ENCODE results near the gene LRIG1.

LRIG1 gene

GRCh38 chr3:66411474-66411873 lies 89.3 kb downstream of the LRIG1 start:
- TF ChIP-seq, protein P1, sequence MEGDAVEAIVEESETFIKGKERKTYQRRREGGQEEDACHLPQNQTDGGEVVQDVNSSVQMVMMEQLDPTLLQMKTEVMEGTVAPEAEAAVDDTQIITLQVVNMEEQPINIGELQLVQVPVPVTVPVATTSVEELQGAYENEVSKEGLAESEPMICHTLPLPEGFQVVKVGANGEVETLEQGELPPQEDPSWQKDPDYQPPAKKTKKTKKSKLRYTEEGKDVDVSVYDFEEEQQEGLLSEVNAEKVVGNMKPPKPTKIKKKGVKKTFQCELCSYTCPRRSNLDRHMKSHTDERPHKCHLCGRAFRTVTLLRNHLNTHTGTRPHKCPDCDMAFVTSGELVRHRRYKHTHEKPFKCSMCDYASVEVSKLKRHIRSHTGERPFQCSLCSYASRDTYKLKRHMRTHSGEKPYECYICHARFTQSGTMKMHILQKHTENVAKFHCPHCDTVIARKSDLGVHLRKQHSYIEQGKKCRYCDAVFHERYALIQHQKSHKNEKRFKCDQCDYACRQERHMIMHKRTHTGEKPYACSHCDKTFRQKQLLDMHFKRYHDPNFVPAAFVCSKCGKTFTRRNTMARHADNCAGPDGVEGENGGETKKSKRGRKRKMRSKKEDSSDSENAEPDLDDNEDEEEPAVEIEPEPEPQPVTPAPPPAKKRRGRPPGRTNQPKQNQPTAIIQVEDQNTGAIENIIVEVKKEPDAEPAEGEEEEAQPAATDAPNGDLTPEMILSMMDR (IDR thresholded peaks at IDR 0.05; ENCODE audit: low read length, missing control alignments) = no peak
- H3K4me3 ChIP-seq (replicated peaks; ENCODE audit: low read depth, low read length) = no peak overlapping the region
- no peak for DNase-seq (ENCODE audit: low read depth)

GRCh38 chr3:66410976-66411375 lies 89.8 kb downstream of the LRIG1 start:
- no peak overlapping the region for H3K4me3 ChIP-seq (replicated peaks; ENCODE audit: low read depth, low read length)
- TF ChIP-seq, protein P1 (IDR thresholded peaks at IDR 0.05; ENCODE audit: low read length, missing control alignments) = no peak
- no peak for DNase-seq (ENCODE audit: low read depth)

DNA sequence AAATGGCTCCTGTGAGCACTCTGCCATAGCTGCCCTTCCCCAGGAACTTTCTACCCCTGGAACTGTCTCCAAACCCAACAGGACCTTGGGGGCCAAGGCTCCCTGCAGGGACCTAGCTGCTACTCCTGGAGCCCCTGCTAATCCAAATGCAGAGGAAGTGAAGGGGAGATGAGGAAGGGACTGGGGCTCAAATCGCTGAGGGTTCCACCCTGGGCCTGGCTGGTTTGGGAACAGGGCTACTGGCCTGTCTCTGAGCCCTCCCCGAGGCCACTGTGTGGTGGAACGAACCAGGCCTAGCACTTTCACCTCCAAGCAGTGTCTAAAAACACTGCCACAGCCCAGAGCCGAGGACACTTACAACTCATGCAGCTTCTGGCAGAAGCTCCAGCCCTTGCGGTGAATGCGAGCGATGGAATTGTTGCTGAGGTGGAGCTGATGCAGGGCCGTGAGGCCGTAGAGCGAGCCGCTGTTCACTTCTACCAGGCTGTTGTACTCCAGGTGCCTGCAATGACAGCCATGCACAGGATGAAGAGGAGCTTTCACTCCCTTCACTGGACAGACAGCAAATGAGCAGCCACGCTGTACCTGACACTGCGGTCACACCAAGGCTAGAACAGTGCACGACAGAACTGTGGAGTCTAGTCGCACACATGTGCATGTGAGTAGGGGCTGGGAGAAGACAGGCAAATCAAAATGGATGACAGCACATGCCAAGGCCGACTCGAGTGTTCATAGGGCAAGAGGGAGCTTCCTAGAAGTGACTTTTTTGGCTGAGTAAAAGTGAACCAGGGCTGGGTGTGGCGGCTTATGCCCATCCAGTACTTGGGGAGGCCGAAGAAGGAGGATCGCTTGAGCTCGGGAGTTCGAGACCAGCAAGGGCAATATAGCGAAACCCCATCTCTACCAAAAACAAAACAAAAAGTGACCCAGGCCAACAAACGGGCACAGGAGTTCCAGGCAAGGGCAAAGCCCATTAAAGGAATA lies 90.8 kb downstream of the LRIG1 start:
- DNase-seq (ENCODE audit: low read depth) = no peak
- H3K4me3 ChIP-seq (replicated peaks; ENCODE audit: low read depth, low read length) = no peak overlapping the region
- TF ChIP-seq, protein P1 (IDR thresholded peaks at IDR 0.05; ENCODE audit: low read length, missing control alignments) = no peak

DNA sequence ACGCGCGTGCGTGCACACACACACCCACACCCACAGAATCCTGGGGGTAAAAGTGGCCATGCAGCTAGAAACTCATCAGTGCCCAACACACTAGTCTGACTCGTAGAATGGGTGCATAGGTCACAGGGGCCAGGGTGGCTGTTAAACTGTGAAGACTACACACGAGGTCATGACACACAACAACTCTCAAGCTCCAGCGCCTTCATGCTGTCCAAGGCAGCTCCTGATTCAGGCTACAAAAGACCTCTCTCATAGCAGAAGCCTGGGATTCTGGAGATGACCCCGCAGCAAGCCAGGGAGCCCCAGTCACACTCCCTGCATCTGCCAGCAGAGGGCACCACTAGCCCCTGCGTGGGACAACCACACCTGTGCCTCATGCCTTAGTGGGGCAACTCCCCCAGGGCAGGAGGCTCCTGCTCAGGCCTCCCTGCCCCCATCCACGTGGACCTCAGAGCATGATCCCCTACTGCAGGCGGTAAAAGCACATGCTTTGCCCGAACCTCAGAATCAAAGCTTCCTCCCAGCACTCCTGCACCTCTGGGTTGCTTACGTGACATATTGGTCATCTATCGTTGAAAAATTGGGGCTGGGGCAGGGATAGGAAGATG lies 93.1 kb downstream of the LRIG1 start:
- TF ChIP-seq, protein P1 (IDR thresholded peaks at IDR 0.05; ENCODE audit: low read length, missing control alignments) = peak; percentile 93
- peak; percentile 59 for DNase-seq (ENCODE audit: low read depth)
- H3K4me3 ChIP-seq (replicated peaks; ENCODE audit: low read depth, low read length) = no peak overlapping the region

- no peak overlapping the region for H3K4me3 ChIP-seq (replicated peaks; ENCODE audit: low read depth, low read length)
- DNase-seq (ENCODE audit: low read depth) = no peak
- TF ChIP-seq, protein P1 (IDR thresholded peaks at IDR 0.05; ENCODE audit: low read length, missing control alignments) = no peak
Measured at GRCh38 chr3:66406831-66407610, 93.8 kb downstream of the LRIG1 start.

DNA sequence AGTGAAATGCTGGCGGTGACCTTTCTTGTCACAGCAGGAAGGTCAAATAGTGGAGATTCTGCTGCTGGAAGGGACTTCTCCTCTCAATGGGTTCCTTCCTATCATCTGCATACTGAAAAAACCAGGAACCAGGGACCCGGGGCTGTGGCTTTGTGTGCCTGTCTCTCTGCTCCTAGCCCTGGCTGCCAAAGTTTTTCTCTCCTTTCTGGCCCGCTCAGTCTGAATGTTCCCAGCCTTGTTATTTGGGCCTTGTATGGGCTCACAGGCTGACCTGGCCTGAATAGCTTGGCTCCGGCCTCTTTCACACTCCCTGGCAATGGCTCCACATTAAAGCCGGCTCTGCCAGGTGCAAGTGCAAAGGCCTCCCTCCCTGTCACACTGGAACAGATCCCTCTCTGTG lies 94.7 kb downstream of the LRIG1 start:
- no peak for DNase-seq (ENCODE audit: low read depth)
- no peak overlapping the region for H3K4me3 ChIP-seq (replicated peaks; ENCODE audit: low read depth, low read length)
- TF ChIP-seq, protein P1 (IDR thresholded peaks at IDR 0.05; ENCODE audit: low read length, missing control alignments) = no peak
